Measurements from ENCODE around the gene SLC10A1. TPM values are rescaled to one million over a fixed set of nuclear protein-coding genes. Genes with fewer than 3 reads are reported as not detected.

SLC10A1 gene
- total RNA-seq, 1 experiment from 2014 or later: not detected

DNA sequence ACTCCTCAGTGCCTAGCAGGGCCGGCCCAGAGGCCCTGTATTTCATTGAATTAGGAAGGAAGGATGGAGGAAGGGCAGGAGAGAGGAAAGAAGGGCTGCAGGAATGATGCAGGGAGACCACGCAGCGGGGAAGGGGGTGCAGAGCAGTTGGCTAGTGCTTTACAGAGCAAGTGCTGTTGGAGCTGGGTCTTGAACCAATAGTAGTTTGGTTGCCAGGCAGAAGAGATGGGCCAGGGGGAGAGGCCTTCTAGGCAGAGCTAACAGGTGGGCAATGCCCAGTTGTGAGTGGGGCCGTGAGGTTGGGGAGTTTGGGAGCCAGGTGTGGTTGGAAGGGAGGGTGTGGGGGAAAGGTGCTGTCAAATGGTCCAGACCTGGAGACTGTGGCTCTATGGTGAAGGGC is 69.2 kb downstream of the SLC10A1 start:
- Histone ChIP-seq H3K27ac (ENCODE audit: low read depth, low read length) (no peak overlapping the region), H3K9me3 (ENCODE audit: control insufficient read depth in 1 of 2, insufficient read depth in 1 of 2, low read depth in 1 of 2, low read length in 2 of 2) (no peaks in the 10 kb centered on the region), H4K20me1 (ENCODE audit: insufficient read depth) (no peaks in the 10 kb centered on the region), H3K4me3 (replicated peaks in 1 of 2; ENCODE audit: low read depth in 1 of 2, low read length in 2 of 2) (no peak overlapping the region), H2AFZ (ENCODE audit: low read depth, low read length, poor library complexity, severe bottlenecking) (no peak overlapping the region), H3K9me2 (ENCODE audit: insufficient read depth) (no peaks in the 10 kb centered on the region), H3K79me2 (ENCODE audit: insufficient read depth, low read length) (no peaks in the 10 kb centered on the region), H3K4me2 (ENCODE audit: low read length) (no peak overlapping the region), H3K27me3 (ENCODE audit: insufficient read depth, low read length) (no peaks in the 10 kb centered on the region), H3K9ac (ENCODE audit: low read length) (no peak overlapping the region), H3K36me3 (ENCODE audit: control insufficient read depth in 1 of 2, insufficient read depth in 2 of 2, low read length in 2 of 2) (no peaks in the 10 kb centered on the region), H3K4me1 (ENCODE audit: control insufficient read depth in 1 of 2, insufficient read depth in 2 of 2, low read length in 2 of 2) (peaks cover 0 to 8% of the 10 kb centered on the region in 2 experiments; a peak in 3 of 4 replicates)
- DNase-seq (ENCODE audit: low read depth, low spot score) (no peak), ATAC-seq (no peak)
- POLR2A ChIA-PET: no interaction called here
- RAD21 ChIA-PET (ENCODE audit: low non-redundant PET in 1 of 2, low total read pairs in 2 of 2, uncharacterized antibody in 2 of 2, unreplicated experiment in 2 of 2): no interaction called here
- CTCF ChIA-PET: interaction anchor here (1.2 to 2.0 kb wide), 3 partner anchors 39 to 145 kb away, joined by 3 to 25 read pairs (median 6); no protein-coding TSS in a partner anchor
- no peak for TF ChIP-seq YY1 (IDR thresholded peaks at IDR 0.05; ENCODE audit: extremely low read depth, insufficient replicate concordance, low read depth, low read length)
- no peak for TF ChIP-seq CEBPB (IDR thresholded peaks at IDR 0.05; ENCODE audit: low read depth)
- TF ChIP-seq POLR2A (IDR thresholded peaks at IDR 0.05; ENCODE audit: borderline replicate concordance, extremely low read depth, insufficient read depth, insufficient read length): no peak
- TF ChIP-seq SP1 (IDR thresholded peaks at IDR 0.05; ENCODE audit: low read depth): no peak
- TF ChIP-seq REST (IDR thresholded peaks at IDR 0.05; ENCODE audit: low read depth): no peak
- TF ChIP-seq EZH2 (IDR thresholded peaks at IDR 0.05): no peak
- no peak for TF ChIP-seq MAX (IDR thresholded peaks at IDR 0.05)
- no peak for TF ChIP-seq TCF7L2 (IDR thresholded peaks at IDR 0.05; ENCODE audit: borderline replicate concordance, extremely low read depth, insufficient read depth, insufficient read length)
- TF ChIP-seq POLR2AphosphoS5 (IDR thresholded peaks at IDR 0.05; ENCODE audit: low read depth, low read length): no peak
- TF ChIP-seq EZH2phosphoT487 (IDR thresholded peaks at IDR 0.05; ENCODE audit: borderline replicate concordance): no peak
- TF ChIP-seq, protein P1, sequence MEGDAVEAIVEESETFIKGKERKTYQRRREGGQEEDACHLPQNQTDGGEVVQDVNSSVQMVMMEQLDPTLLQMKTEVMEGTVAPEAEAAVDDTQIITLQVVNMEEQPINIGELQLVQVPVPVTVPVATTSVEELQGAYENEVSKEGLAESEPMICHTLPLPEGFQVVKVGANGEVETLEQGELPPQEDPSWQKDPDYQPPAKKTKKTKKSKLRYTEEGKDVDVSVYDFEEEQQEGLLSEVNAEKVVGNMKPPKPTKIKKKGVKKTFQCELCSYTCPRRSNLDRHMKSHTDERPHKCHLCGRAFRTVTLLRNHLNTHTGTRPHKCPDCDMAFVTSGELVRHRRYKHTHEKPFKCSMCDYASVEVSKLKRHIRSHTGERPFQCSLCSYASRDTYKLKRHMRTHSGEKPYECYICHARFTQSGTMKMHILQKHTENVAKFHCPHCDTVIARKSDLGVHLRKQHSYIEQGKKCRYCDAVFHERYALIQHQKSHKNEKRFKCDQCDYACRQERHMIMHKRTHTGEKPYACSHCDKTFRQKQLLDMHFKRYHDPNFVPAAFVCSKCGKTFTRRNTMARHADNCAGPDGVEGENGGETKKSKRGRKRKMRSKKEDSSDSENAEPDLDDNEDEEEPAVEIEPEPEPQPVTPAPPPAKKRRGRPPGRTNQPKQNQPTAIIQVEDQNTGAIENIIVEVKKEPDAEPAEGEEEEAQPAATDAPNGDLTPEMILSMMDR (IDR thresholded peaks at IDR 0.05 in 2 of 3, conservative IDR thresholded peaks at IDR 0.05 in 1 of 3; ENCODE audit: borderline replicate concordance in 1 of 3, insufficient read depth in 1 of 3, low read depth in 2 of 3, low read length in 2 of 3): no peak
- TF ChIP-seq ZNF274 (IDR thresholded peaks at IDR 0.05; ENCODE audit: low read depth, low read length): no peak
- no peak for TF ChIP-seq SRF (IDR thresholded peaks at IDR 0.05; ENCODE audit: low read depth)
- no peak for TF ChIP-seq ZFX (IDR thresholded peaks at IDR 0.05)
- no peak for TF ChIP-seq FOSL1 (IDR thresholded peaks at IDR 0.05; ENCODE audit: low read depth)
- TF ChIP-seq ELF1 (IDR thresholded peaks at IDR 0.05; ENCODE audit: borderline replicate concordance, low read depth): no peak
- no peak for TF ChIP-seq JUND (IDR thresholded peaks at IDR 0.05)
- intact Hi-C loops (cut with micrococcal nuclease): loop anchor here (1.0 kb wide), 2 partner anchors 125 to 143 kb away; no protein-coding TSS in a partner anchor
- BruUV-seq (replicated peaks): no TSS peak

All from HCT116 (cell line).